Neural cell (in vitro differentiated cells): ENCODE measurements around the gene GOT1.

ENCODE experiments used
- CTCF ChIP-seq: fragments of 450-650 bp; IDR thresholded peaks from 2 replicates; pipeline ENCODE4 v1.5.1; 2014; ENCODE audit warnings: antibody characterized with exemption, mild to moderate bottlenecking, moderate library complexity; ENCODE audit not compliant: poor library complexity, severe bottlenecking
- EZH2 ChIP-seq: fragments of 200-600, 300-800 bp; shearing (Covaris generic), sonication (generic); IDR thresholded peaks from 2 replicates; pipeline ENCODE4 v1.6.1; 2014; ENCODE audit warnings: antibody characterized with exemption, low read length, borderline replicate concordance, mild to moderate bottlenecking; ENCODE audit not compliant: insufficient read depth, poor library complexity, severe bottlenecking
- REST ChIP-seq: IDR thresholded peaks from 2 replicates; pipeline ENCODE4 v1.6.1; 2012; ENCODE audit warnings: borderline replicate concordance

- TF ChIP-seq REST (no peak), CTCF (no peak), EZH2 (no peak)
These were observed 25.9 kb upstream of the GOT1 start for GRCh38 chr10:99456207-99456930.
